GM20000 (cell line): Measurements from ENCODE around the gene BICC1.

Experiments used
- DNase-seq: peaks from one replicate; pipeline ENCODE4 v3.0.0; 2012; ENCODE audit warnings: low spot score
- CTCF ChIP-seq: IDR thresholded peaks from 2 replicates; pipeline ENCODE4 v1.5.1; 2012; ENCODE audit warnings: mild to moderate bottlenecking, control low read depth; ENCODE audit errors: extremely low read depth, missing control alignments

BICC1 gene

GRCh38 chr10:58733436-58733835, 220.8 kb downstream of the BICC1 start:
- TF ChIP-seq CTCF: no peak

GRCh38 chr10:58734116-58734515, 221.4 kb downstream of the BICC1 start:
- TF ChIP-seq CTCF: no peak
- DNase-seq: no peak

More at GRCh38 chr10:58733436-58733835, 220.8 kb downstream of the BICC1 start:
- DNase-seq: no peak

- no peak for DNase-seq
- TF ChIP-seq CTCF: no peak
Observed at GRCh38 chr10:58734664-58735063, 222.0 kb downstream of the BICC1 start.

GRCh38 chr10:58735087-58735486, 222.4 kb downstream of the BICC1 start:
- TF ChIP-seq CTCF: no peak
- DNase-seq: no peak

- no peak for TF ChIP-seq CTCF
Observed at GRCh38 chr10:58740620-58741369, 228.1 kb downstream of the BICC1 start.

GRCh38 chr10:58741673-58742072, 229.0 kb downstream of the BICC1 start:
- no peak for TF ChIP-seq CTCF
- DNase-seq: no peak

More at GRCh38 chr10:58740620-58741369, 228.1 kb downstream of the BICC1 start:
- no peak for DNase-seq

GRCh38 chr10:58742141-58742540, 229.5 kb downstream of the BICC1 start:
- DNase-seq: no peak
- no peak for TF ChIP-seq CTCF
